ENCODE measurements around the gene GATAD1.
"Not testable (repeated sequence)": the region's sequence is repeated elsewhere in the genome, so short reads cannot be mapped to it uniquely, and the experiment has no call there.

DNA sequence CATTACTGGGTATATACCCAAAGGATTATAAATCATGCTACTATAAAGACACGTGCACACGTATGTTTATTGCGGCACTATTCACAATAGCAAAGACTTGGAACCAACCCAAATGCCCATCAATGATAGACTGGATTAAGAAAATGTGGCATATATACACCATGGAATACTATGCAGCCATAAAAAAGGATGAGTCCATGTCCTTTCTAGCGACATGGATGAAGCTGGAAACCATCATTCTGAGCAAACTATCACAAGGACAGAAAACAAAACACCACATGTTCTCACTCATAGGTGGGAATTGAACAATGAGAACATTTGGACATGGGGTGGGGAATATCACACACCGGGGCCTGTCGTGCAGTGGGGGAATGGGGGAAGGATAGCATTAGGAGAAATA, 37.1 kb upstream of the GATAD1 start:
- not testable (repeated sequence) for TF ChIP-seq CTCF (conservative IDR thresholded peaks at IDR 0.05; ENCODE audit: low read length); EZH2phosphoT487 (IDR thresholded peaks at IDR 0.05; ENCODE audit: borderline replicate concordance)

Data from Loucy (cell line).